ENCODE measurements around the gene ZDHHC23.

ZDHHC23 gene

DNA sequence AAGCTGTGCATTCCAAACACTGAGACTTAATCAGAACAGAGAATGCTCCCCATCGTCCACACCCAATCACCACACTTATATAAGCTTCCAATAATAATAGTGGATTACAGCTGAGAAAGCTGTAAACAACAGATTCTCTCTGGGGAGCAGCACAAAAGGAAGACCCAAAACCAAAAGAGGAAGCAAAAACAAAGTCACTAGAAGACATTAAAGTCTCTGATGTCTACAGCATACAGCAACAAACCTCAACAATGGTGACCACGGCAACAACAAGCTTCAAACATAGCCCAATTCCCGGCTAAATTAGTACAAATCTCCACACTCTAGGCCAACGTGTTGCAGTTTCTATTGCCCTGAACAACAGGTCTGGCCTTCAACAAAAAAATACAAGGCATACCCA, 37.7 kb downstream of the ZDHHC23 start:
- DNase-seq, result no peak

GRCh38 chr3:114005481-114005880, 57.7 kb downstream of the ZDHHC23 start:
- no peak for DNase-seq

- no peak for DNase-seq
These were observed 63.4 kb downstream of the ZDHHC23 start for GRCh38 chr3:114011059-114011797.
